GM12878 (cell line): ENCODE data around the gene SELENOV.

Experiments used
- BHLHE40 ChIP-seq, 2 experiments: fragments of 450-650 bp in 1 of 2; IDR thresholded peaks; 2 replicates each; pipeline ENCODE4 v1.6.1; 2011 to 2017; ENCODE audit warnings: low read depth in 2 of 2, borderline replicate concordance in 1 of 2, improper control_type of control experiment in 1 of 2, low read length in 1 of 2, mild to moderate bottlenecking in 1 of 2
- CTCF ChIP-seq, 3 experiments: IDR thresholded peaks in 2 of 3; conservative IDR thresholded peaks in 1 of 3; 2 replicates each; pipeline ENCODE4 v1.5.1; 2011; ENCODE audit warnings: low read depth in 3 of 3, low read length in 3 of 3, mild to moderate bottlenecking in 3 of 3, control low read depth in 2 of 3, moderate library complexity in 2 of 3, inconsistent platforms in 1 of 3, mixed read lengths in 1 of 3; ENCODE audit not compliant: control insufficient read depth in 2 of 3, insufficient read depth in 1 of 3; ENCODE audit errors: extremely low read depth in 1 of 3
- EZH2 ChIP-seq: IDR thresholded peaks from 2 replicates; pipeline ENCODE4 v1.6.1; 2012; ENCODE audit warnings: low read depth, mild to moderate bottlenecking, control low read depth, inconsistent platforms, low read length, borderline replicate concordance; ENCODE audit not compliant: control insufficient read depth
- GABPA ChIP-seq: IDR thresholded peaks from 2 replicates; pipeline ENCODE4 v1.6.1; 2014; ENCODE audit warnings: antibody characterized with exemption, low read depth, mild to moderate bottlenecking, inconsistent platforms
- POLR2A ChIP-seq: IDR thresholded peaks from 2 replicates; pipeline ENCODE4 v1.6.1; 2011; ENCODE audit warnings: low read depth, mild to moderate bottlenecking, low read length
- SIN3A ChIP-seq: IDR thresholded peaks from 2 replicates; pipeline ENCODE4 v1.6.1; 2012; ENCODE audit warnings: low read depth, low read length, improper control_type of control experiment
- TBL1XR1 ChIP-seq: IDR thresholded peaks from 2 replicates; pipeline ENCODE4 v1.6.1; 2012; ENCODE audit warnings: low read depth, low read length, improper control_type of control experiment
- TF ChIP-seq, protein P1 (sequence below): fragments of 450-650 bp; IDR thresholded peaks from 2 replicates; pipeline ENCODE4 v1.6.1; 2017; ENCODE audit warnings: mild to moderate bottlenecking

DNA sequence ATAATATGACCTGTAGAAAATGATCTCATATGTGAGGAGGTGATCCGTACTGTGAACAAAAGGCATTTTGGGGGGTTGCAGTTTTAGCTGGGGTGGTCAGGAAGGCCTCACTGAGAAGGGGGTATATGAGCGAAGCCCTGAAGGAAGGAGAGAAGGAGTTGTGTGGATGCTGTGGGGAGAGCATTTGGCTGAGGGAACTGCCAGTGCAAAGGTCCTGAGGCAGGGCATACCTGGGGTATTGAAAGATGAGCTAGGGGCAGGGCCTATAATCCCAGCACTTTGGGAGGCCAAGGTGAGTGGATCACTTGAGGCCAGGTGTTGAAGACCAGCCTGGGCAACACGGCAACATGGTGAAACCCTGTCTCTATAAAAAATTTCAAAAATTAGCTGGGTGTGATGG lies 2.5 kb downstream of the SELENOV start:
- TF ChIP-seq CTCF (IDR thresholded peaks at IDR 0.05 in 2 of 3, conservative IDR thresholded peaks at IDR 0.05 in 1 of 3; ENCODE audit: control insufficient read depth in 2 of 3, extremely low read depth in 1 of 3, insufficient read depth in 1 of 3, low read depth in 3 of 3, low read length in 3 of 3): no peak
- no peak for TF ChIP-seq BHLHE40 (IDR thresholded peaks at IDR 0.05; ENCODE audit: borderline replicate concordance in 1 of 2, low read depth in 2 of 2, low read length in 1 of 2)
- TF ChIP-seq SIN3A: no peak
- no peak for TF ChIP-seq GABPA
- no peak for TF ChIP-seq TBL1XR1
- TF ChIP-seq EZH2: no peak
- TF ChIP-seq, protein P1, sequence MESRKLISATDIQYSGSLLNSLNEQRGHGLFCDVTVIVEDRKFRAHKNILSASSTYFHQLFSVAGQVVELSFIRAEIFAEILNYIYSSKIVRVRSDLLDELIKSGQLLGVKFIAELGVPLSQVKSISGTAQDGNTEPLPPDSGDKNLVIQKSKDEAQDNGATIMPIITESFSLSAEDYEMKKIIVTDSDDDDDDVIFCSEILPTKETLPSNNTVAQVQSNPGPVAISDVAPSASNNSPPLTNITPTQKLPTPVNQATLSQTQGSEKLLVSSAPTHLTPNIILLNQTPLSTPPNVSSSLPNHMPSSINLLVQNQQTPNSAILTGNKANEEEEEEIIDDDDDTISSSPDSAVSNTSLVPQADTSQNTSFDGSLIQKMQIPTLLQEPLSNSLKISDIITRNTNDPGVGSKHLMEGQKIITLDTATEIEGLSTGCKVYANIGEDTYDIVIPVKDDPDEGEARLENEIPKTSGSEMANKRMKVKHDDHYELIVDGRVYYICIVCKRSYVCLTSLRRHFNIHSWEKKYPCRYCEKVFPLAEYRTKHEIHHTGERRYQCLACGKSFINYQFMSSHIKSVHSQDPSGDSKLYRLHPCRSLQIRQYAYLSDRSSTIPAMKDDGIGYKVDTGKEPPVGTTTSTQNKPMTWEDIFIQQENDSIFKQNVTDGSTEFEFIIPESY: no peak
- no peak for TF ChIP-seq POLR2A
